Measurements from ENCODE around the gene NLGN1.

The NLGN1 gene

DNA sequence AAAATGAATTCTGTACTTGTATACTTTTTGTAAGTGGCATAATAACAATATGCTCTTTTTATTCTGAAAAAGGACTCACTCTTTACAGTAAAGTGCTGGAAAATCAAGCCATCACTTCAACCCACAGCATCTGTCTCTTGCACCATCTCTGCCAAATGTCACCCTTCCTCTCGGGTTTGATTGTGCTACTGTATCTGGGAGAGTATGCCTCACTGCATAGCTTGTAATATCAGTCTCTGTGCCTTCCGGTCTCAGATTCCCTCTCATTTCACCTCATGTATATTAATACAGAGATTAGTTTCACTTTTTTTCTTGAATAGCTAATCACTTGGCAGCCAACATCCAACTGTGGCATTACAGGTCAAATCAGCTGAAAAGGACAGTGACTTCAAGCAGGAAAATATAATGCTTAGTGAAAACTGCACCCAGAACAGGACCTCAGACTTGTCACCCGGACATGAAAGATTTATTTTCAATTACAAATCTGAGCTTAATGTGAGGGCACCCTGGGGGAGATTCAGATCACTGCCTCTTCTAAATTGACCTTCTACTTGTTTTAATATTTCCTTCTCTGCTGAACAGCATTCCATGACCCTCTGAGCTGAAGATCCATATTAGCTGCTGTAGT, 855.8 kb downstream of the NLGN1 start:
- Histone ChIP-seq H3K9me3 (ENCODE audit: control insufficient read depth, insufficient read depth, low read length) (no peaks in the 10 kb centered on the region), H3K4me1 (ENCODE audit: control insufficient read depth, insufficient read depth, low read length) (no peaks in the 10 kb centered on the region), H3K36me3 (ENCODE audit: control insufficient read depth, insufficient read depth, low read length) (no peaks in the 10 kb centered on the region), H3K27ac (ENCODE audit: low read length) (no peak overlapping the region), H3K4me3 (ENCODE audit: low read length) (no peak overlapping the region), H3K27me3 (ENCODE audit: control insufficient read depth, insufficient read depth, low read length) (no peaks in the 10 kb centered on the region)
- no peak for DNase-seq (ENCODE audit: low read depth, low spot score)
- WGBS (ENCODE audit: insufficient coverage, insufficient read length): no CpG with 5 or more reads among the region's 3 CpGs

DNA sequence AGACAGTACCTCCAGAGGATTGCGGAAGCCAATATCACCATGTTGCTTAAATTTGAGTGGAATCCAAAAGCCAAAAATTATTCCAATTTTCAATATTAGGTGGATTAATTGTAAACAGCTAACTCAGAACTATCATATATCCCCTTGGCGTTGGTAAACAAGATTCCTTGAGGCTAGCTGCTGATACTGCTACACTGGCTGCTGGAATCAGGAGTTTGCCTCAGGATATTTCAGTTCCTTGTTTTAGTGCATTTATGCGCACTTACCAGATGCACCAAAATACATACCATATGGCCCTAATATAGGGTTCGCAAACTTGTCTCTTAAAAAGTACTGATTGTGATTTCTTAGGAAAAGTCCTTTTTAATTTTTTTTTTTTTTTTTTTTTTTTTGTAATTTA, 856.4 kb downstream of the NLGN1 start:
- no peak for DNase-seq (ENCODE audit: low read depth, low spot score)
- no peaks in the 10 kb centered on the region for H3K36me3 ChIP-seq (ENCODE audit: control insufficient read depth, insufficient read depth, low read length)
- H3K9me3 ChIP-seq (ENCODE audit: control insufficient read depth, insufficient read depth, low read length): no peaks in the 10 kb centered on the region
- H3K27me3 ChIP-seq (ENCODE audit: control insufficient read depth, insufficient read depth, low read length): no peaks in the 10 kb centered on the region
- no peak overlapping the region for H3K4me3 ChIP-seq (ENCODE audit: low read length)
- H3K27ac ChIP-seq (ENCODE audit: low read length): no peak overlapping the region
- no CpG with 5 or more reads among the region's 4 CpGs for WGBS (ENCODE audit: insufficient coverage, insufficient read length)
- no peaks in the 10 kb centered on the region for H3K4me1 ChIP-seq (ENCODE audit: control insufficient read depth, insufficient read depth, low read length)

DNA sequence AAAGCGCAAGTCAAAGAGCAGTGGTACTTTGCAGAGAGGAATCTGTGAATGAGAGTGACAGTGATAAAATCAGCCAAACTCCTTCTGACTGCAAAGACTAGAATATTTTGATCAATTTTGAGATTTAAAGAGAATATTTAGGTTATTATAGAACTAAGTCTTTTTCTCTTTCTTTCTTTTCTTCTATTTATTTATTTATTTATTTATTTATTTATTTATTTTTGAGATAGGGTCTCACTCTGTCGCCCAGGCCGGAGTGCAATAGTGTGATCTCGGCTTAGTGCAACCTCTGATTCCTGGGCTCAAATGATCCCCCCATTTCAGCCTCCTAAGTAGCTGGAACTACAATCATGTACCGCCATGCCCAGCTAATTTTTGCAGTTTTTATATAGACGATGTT, 857.9 kb downstream of the NLGN1 start:
- no peak for DNase-seq (ENCODE audit: low read depth, low spot score)
- no peaks in the 10 kb centered on the region for H3K36me3 ChIP-seq (ENCODE audit: control insufficient read depth, insufficient read depth, low read length)
- no CpG with 5 or more reads among the region's 6 CpGs for WGBS (ENCODE audit: insufficient coverage, insufficient read length)
- no peaks in the 10 kb centered on the region for H3K4me1 ChIP-seq (ENCODE audit: control insufficient read depth, insufficient read depth, low read length)
- H3K27ac ChIP-seq (ENCODE audit: low read length): no peak overlapping the region
- no peak overlapping the region for H3K4me3 ChIP-seq (ENCODE audit: low read length)
- no peaks in the 10 kb centered on the region for H3K9me3 ChIP-seq (ENCODE audit: control insufficient read depth, insufficient read depth, low read length)
- no peaks in the 10 kb centered on the region for H3K27me3 ChIP-seq (ENCODE audit: control insufficient read depth, insufficient read depth, low read length)

DNA sequence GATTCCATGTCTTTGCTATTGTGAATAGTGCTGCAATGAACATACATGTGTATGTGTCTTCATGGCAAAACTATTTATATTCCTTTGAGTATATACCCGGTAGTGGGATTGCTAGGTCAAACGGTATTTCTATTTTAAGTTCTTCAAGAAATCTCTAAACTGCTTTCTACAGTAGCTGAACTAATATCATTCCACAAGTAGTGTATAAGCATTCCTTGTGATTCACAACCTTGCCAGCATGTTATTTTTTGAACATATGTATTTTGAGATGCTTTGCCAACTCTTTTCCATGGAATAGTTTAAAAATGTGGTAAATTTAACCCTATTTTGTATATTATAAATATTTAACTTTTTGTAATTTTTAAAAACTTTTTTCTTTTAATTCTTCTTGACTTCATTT, 868.9 kb downstream of the NLGN1 start:
- H3K9me3 ChIP-seq (ENCODE audit: control insufficient read depth, insufficient read depth, low read length): no peaks in the 10 kb centered on the region
- no peaks in the 10 kb centered on the region for H3K27me3 ChIP-seq (ENCODE audit: control insufficient read depth, insufficient read depth, low read length)
- WGBS (ENCODE audit: insufficient coverage, insufficient read length): no CpG with 5 or more reads among the region's 2 CpGs
- no peak for DNase-seq (ENCODE audit: low read depth, low spot score)
- H3K36me3 ChIP-seq (ENCODE audit: control insufficient read depth, insufficient read depth, low read length): no peaks in the 10 kb centered on the region
- H3K4me1 ChIP-seq (ENCODE audit: control insufficient read depth, insufficient read depth, low read length): no peaks in the 10 kb centered on the region
- no peak overlapping the region for H3K27ac ChIP-seq (ENCODE audit: low read length)
- H3K4me3 ChIP-seq (ENCODE audit: low read length): no peak overlapping the region

DNA sequence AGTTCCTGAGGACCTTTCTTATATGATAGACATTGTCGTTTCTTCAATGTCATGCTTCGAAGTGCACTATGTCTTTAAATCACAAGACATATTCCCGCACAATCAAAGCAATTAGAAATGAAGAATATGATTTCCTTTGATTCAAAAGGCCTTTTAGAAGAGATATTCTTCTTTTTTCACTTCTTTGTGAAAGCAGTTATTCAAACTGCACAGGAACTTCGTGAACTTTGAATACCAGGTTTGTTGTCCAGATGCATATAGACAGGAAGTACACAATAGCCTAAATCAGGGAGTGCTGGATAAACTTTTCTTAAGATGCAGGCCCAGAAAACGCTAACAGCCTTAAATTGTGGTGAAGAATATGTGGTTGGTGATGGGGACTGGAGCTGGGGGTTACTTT, 870.5 kb downstream of the NLGN1 start:
- no peak for DNase-seq (ENCODE audit: low read depth, low spot score)
- Histone ChIP-seq H3K4me1 (ENCODE audit: control insufficient read depth, insufficient read depth, low read length) (no peaks in the 10 kb centered on the region), H3K27me3 (ENCODE audit: control insufficient read depth, insufficient read depth, low read length) (no peaks in the 10 kb centered on the region), H3K4me3 (ENCODE audit: low read length) (no peak overlapping the region), H3K9me3 (ENCODE audit: control insufficient read depth, insufficient read depth, low read length) (no peaks in the 10 kb centered on the region), H3K36me3 (ENCODE audit: control insufficient read depth, insufficient read depth, low read length) (no peaks in the 10 kb centered on the region), H3K27ac (ENCODE audit: low read length) (no peak overlapping the region)
- WGBS (ENCODE audit: insufficient coverage, insufficient read length): no CpG with 5 or more reads among the region's 5 CpGs

DNA sequence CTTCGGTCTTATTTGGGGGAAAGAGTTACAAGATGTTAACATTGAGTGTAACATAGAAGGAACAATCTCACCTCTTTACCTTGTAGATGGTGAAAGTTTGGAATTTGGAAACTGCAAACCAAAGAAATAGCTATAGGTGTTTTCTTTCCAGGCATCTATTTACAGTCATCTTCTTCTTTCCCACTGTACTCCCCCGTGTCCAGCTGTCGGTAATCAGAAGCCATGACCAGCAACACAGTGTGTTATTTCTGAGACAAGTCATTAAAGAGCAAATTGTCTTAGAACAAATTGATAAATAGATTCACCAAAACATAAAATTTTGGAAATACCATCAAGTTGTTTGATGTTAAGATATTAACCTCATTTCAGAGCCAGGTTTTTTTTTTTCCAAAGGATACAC, 871.0 kb downstream of the NLGN1 start:
- H3K36me3 ChIP-seq (ENCODE audit: control insufficient read depth, insufficient read depth, low read length): no peaks in the 10 kb centered on the region
- WGBS (ENCODE audit: insufficient coverage, insufficient read length): no CpG with 5 or more reads among the region's 3 CpGs

DNA sequence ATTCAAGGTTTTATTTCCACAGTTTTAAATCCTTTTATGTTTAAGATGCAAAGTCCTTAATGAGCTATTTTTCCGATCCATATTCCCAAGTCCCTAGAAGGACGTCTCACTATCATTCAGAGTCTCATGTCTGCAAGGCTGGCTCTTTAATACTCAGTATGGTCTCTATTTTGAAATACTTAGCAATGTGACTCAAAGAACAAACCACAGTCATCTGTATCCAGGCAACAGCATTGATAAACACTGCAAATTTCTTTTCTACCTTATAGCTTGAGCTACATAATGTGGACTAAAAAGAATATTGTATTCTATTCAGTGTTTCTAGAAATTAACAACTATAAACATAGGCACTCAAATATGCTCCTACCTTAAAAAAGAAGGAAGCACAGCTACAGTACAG, 873.3 kb downstream of the NLGN1 start:
- no peaks in the 10 kb centered on the region for H3K9me3 ChIP-seq (ENCODE audit: control insufficient read depth, insufficient read depth, low read length)

More for the DNA sequence above, 871.0 kb downstream of the NLGN1 start:
- Histone ChIP-seq H3K4me3 (ENCODE audit: low read length) (no peak overlapping the region), H3K27ac (ENCODE audit: low read length) (no peak overlapping the region), H3K4me1 (ENCODE audit: control insufficient read depth, insufficient read depth, low read length) (no peaks in the 10 kb centered on the region), H3K9me3 (ENCODE audit: control insufficient read depth, insufficient read depth, low read length) (no peaks in the 10 kb centered on the region), H3K27me3 (ENCODE audit: control insufficient read depth, insufficient read depth, low read length) (no peaks in the 10 kb centered on the region)
- no peak for DNase-seq (ENCODE audit: low read depth, low spot score)

DNA sequence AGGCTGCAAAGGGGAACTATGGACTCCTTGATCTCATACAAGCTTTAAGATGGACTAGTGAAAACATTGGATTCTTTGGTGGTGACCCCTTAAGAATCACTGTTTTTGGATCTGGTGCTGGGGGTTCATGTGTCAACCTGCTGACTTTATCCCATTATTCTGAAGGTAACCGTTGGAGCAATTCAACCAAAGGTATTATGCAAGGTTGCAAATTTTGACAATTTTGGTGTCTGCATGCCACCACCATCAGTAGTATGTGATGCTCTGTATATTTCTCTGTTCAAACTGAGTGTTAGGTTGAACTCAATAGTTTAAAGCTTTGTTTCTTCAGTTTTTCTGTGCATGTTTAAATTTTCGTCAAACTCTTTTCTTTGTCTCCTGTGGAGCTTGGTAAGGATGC, 877.8 kb downstream of the NLGN1 start:
- no peak for DNase-seq (ENCODE audit: low read depth, low spot score)
- no peaks in the 10 kb centered on the region for H3K36me3 ChIP-seq (ENCODE audit: control insufficient read depth, insufficient read depth, low read length)
- H3K4me1 ChIP-seq (ENCODE audit: control insufficient read depth, insufficient read depth, low read length): no peaks in the 10 kb centered on the region; the same call in 1 of the 2 replicates
- no peaks in the 10 kb centered on the region for H3K27me3 ChIP-seq (ENCODE audit: control insufficient read depth, insufficient read depth, low read length)
- H3K9me3 ChIP-seq (ENCODE audit: control insufficient read depth, insufficient read depth, low read length): no peaks in the 10 kb centered on the region
- H3K4me3 ChIP-seq (ENCODE audit: low read length): no peak overlapping the region
- H3K27ac ChIP-seq (ENCODE audit: low read length): no peak overlapping the region
- no CpG with 5 or more reads among the region's 2 CpGs for WGBS (ENCODE audit: insufficient coverage, insufficient read length)

More for the DNA sequence above, 873.3 kb downstream of the NLGN1 start:
- no peaks in the 10 kb centered on the region; the same call in 1 of the 2 replicates for H3K4me1 ChIP-seq (ENCODE audit: control insufficient read depth, insufficient read depth, low read length)
- H3K4me3 ChIP-seq (ENCODE audit: low read length): no peak overlapping the region
- no peaks in the 10 kb centered on the region for H3K36me3 ChIP-seq (ENCODE audit: control insufficient read depth, insufficient read depth, low read length)
- DNase-seq (ENCODE audit: low read depth, low spot score): no peak
- no peak overlapping the region for H3K27ac ChIP-seq (ENCODE audit: low read length)
- no peaks in the 10 kb centered on the region for H3K27me3 ChIP-seq (ENCODE audit: control insufficient read depth, insufficient read depth, low read length)
- WGBS (ENCODE audit: insufficient coverage, insufficient read length): no CpG with 5 or more reads among the region's 2 CpGs

DNA sequence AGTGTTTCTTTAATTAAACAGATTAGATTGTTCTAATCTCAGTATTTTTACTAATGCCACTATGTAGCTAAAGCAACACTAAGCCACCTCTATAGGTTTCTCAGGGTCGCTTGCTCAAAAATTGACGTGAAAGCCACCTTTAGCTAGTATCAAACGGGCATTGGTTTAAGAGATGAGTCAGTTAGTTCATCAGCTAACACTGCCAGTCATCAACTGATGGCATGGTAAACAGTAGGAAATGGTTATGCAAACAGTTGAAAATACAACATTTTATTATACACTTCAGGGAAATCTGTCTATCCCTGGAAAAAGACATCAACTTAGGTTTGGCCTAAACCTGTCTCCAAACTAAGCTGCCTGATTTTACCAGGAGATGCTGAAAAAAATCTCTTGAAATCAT, 879.3 kb downstream of the NLGN1 start:
- WGBS (ENCODE audit: insufficient coverage, insufficient read length): no CpG with 5 or more reads among the region's 3 CpGs
- no peaks in the 10 kb centered on the region for H3K36me3 ChIP-seq (ENCODE audit: control insufficient read depth, insufficient read depth, low read length)
- no peaks in the 10 kb centered on the region; the same call in 1 of the 2 replicates for H3K4me1 ChIP-seq (ENCODE audit: control insufficient read depth, insufficient read depth, low read length)
- no peaks in the 10 kb centered on the region for H3K27me3 ChIP-seq (ENCODE audit: control insufficient read depth, insufficient read depth, low read length)
- no peak overlapping the region for H3K27ac ChIP-seq (ENCODE audit: low read length)
- H3K9me3 ChIP-seq (ENCODE audit: control insufficient read depth, insufficient read depth, low read length): no peaks in the 10 kb centered on the region
- no peak for DNase-seq (ENCODE audit: low read depth, low spot score)
- no peak overlapping the region for H3K4me3 ChIP-seq (ENCODE audit: low read length)

DNA sequence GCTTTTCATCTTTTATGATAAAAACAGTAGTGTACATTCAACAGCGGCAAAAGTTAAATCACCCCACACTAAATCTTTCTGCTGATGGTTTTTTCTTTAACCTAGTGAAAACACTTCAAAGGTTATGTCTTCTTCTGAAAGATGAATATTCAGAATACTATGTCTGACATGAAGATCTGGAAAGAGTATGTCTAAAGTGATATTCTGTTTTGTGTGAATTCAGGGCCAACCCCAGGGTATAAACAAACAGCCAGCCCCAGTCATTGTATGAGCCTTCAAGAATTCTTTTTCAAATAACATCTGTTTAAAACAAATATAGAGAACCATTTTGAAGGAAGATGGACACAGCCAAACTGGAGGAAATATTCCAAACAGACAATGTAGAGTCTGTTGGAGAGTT, 880.5 kb downstream of the NLGN1 start:
- WGBS (ENCODE audit: insufficient coverage, insufficient read length): no CpG with 5 or more reads among the region's 1 CpG
- Histone ChIP-seq H3K4me3 (ENCODE audit: low read length) (no peak overlapping the region), H3K36me3 (ENCODE audit: control insufficient read depth, insufficient read depth, low read length) (no peaks in the 10 kb centered on the region)

DNA sequence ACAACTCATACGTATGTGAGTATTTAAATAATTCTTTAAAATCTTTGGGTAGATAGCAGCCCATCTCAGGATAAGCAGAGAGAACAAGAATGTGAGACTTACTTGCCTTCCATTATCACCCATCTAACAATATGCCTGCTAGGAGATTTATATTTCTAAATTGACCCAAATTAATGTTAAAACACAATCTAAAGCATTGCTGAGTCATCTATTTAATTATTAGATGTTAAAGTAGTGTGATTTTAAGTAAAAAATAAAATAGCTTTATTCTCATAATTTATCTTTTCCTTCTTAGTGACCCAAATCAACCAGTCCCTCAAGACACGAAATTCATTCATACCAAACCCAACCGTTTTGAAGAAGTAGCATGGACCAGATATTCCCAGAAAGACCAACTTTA, 882.6 kb downstream of the NLGN1 start:
- no peaks in the 10 kb centered on the region for H3K36me3 ChIP-seq (ENCODE audit: control insufficient read depth, insufficient read depth, low read length)
- H3K27me3 ChIP-seq (ENCODE audit: control insufficient read depth, insufficient read depth, low read length): no peaks in the 10 kb centered on the region
- no peak overlapping the region for H3K4me3 ChIP-seq (ENCODE audit: low read length)
- DNase-seq (ENCODE audit: low read depth, low spot score): no peak
- H3K27ac ChIP-seq (ENCODE audit: low read length): no peak overlapping the region
- WGBS (ENCODE audit: insufficient coverage, insufficient read length): no CpG with 5 or more reads among the region's 3 CpGs
- H3K9me3 ChIP-seq (ENCODE audit: control insufficient read depth, insufficient read depth, low read length): no peaks in the 10 kb centered on the region
- H3K4me1 ChIP-seq (ENCODE audit: control insufficient read depth, insufficient read depth, low read length): no peaks in the 10 kb centered on the region; the same call in 1 of the 2 replicates

More for the DNA sequence above, 880.5 kb downstream of the NLGN1 start:
- no peak for DNase-seq (ENCODE audit: low read depth, low spot score)
- no peaks in the 10 kb centered on the region for H3K27me3 ChIP-seq (ENCODE audit: control insufficient read depth, insufficient read depth, low read length)
- no peaks in the 10 kb centered on the region for H3K9me3 ChIP-seq (ENCODE audit: control insufficient read depth, insufficient read depth, low read length)
- H3K4me1 ChIP-seq (ENCODE audit: control insufficient read depth, insufficient read depth, low read length): no peaks in the 10 kb centered on the region; the same call in 1 of the 2 replicates
- H3K27ac ChIP-seq (ENCODE audit: low read length): no peak overlapping the region
